ENCODE results near the gene ARHGAP40. TPM values are rescaled to one million over a fixed set of nuclear protein-coding genes. Genes with fewer than 3 reads are reported as not detected.

Gene ARHGAP40
- total and polyA plus RNA-seq, 7 experiments from 2014 or later = not detected

- Mint-ChIP-seq H3K27ac (no peak overlapping the region), H3K36me3 (no peaks in the 10 kb centered on the region), H3K27me3 (peaks cover 15 to 58% (median 53%) of the 10 kb centered on the region in 5 donors), H3K9me3 (peaks cover 0 to 12% (median 2%) of the 10 kb centered on the region in 11 donors), H3K4me3 (no peak overlapping the region), H3K4me1 (no peaks in the 10 kb centered on the region)
- ATAC-seq = peak; percentile 54
- H3K27me3 ChIP-seq (ENCODE audit: control insufficient read depth in 2 of 2, insufficient read depth in 2 of 2, low read length in 2 of 2) = no peaks in the 10 kb centered on the region
- H3K27ac ChIP-seq (ENCODE audit: low read depth, low read length) = no peak overlapping the region
- ChIA-PET POLR2A (no interaction called here), CTCF (no interaction called here)
- intact Hi-C loops (cut with micrococcal nuclease) = no loop called here
- no peaks in the 10 kb centered on the region for H3K9me3 ChIP-seq (ENCODE audit: control insufficient read depth in 2 of 3, low read length in 3 of 3)
- no peaks in the 10 kb centered on the region for H3K4me1 ChIP-seq (ENCODE audit: control insufficient read depth in 2 of 2, insufficient read depth in 2 of 2, low read length in 2 of 2)
- H3K36me3 ChIP-seq (ENCODE audit: control insufficient read depth in 2 of 3, insufficient read depth in 3 of 3, low read length in 3 of 3) = no peaks in the 10 kb centered on the region
- H3K4me3 ChIP-seq (ENCODE audit: low read length) = no peak overlapping the region
- DNase-seq = peak in 2 of 9 donors; percentile 19 to 25
Measured at GRCh38 chr20:38680500-38681306, 79.1 kb downstream of the ARHGAP40 start.

DNA sequence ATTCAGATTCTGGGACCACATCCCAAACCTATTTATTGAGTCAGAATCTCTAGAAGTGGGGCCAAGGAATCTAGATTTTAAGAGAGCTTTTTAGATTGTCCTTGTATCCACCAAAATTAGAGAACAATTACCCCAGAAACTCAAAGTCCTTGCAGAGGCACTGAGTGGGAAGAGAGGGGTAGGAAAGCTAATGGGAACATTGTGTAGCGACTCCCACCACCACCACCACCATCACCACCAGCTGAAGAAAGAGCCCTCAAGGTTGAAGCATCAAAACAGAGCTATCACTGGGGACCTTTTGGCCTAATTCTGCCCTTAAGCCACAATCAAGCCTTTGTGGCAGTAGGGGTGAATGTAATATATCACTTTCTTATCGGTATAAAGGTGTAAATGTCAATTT is 83.7 kb downstream of the ARHGAP40 start:
- Mint-ChIP-seq H3K4me1 (no peaks in the 10 kb centered on the region), H3K36me3 (no peaks in the 10 kb centered on the region), H3K9me3 (peaks cover 0 to 13% (median 4%) of the 10 kb centered on the region in 11 donors), H3K27ac (no peak overlapping the region), H3K4me3 (no peak overlapping the region), H3K27me3 (peaks cover 22 to 81% (median 75%) of the 10 kb centered on the region in 5 donors)
- H3K27me3 ChIP-seq (ENCODE audit: control insufficient read depth in 2 of 2, insufficient read depth in 2 of 2, low read length in 2 of 2) = peaks cover 0 to 4% of the 10 kb centered on the region in 2 donors
- H3K9me3 ChIP-seq (ENCODE audit: control insufficient read depth in 2 of 3, low read length in 3 of 3) = no peaks in the 10 kb centered on the region
- ChIA-PET POLR2A (no interaction called here), CTCF (interaction anchor here (0.6 kb wide), 1 partner anchor 475 kb away, joined by 4 read pairs; no protein-coding TSS in a partner anchor)
- no peak overlapping the region for H3K4me3 ChIP-seq (ENCODE audit: low read length)
- no peaks in the 10 kb centered on the region for H3K4me1 ChIP-seq (ENCODE audit: control insufficient read depth in 2 of 2, insufficient read depth in 2 of 2, low read length in 2 of 2)
- intact Hi-C loops (cut with micrococcal nuclease) = loop anchor here in 1 of 2 donors (5.0 kb wide), 1 partner anchor 47 kb away; no protein-coding TSS in a partner anchor
- no peaks in the 10 kb centered on the region for H3K36me3 ChIP-seq (ENCODE audit: control insufficient read depth in 2 of 3, insufficient read depth in 3 of 3, low read length in 3 of 3)
- no peak for DNase-seq
- no peak overlapping the region for H3K27ac ChIP-seq (ENCODE audit: low read depth, low read length)
- ATAC-seq = no peak

GRCh38 chr20:38685853-38686473 is 84.4 kb downstream of the ARHGAP40 start:
- Histone ChIP-seq H3K9me3 (ENCODE audit: control insufficient read depth in 2 of 3, low read length in 3 of 3) (no peaks in the 10 kb centered on the region), H3K4me3 (ENCODE audit: low read length) (no peak overlapping the region), H3K36me3 (ENCODE audit: control insufficient read depth in 2 of 3, insufficient read depth in 3 of 3, low read length in 3 of 3) (no peaks in the 10 kb centered on the region), H3K27ac (ENCODE audit: low read depth, low read length) (no peak overlapping the region), H3K27me3 (ENCODE audit: control insufficient read depth in 2 of 2, insufficient read depth in 2 of 2, low read length in 2 of 2) (peaks cover 0 to 4% of the 10 kb centered on the region in 2 donors), H3K4me1 (ENCODE audit: control insufficient read depth in 2 of 2, insufficient read depth in 2 of 2, low read length in 2 of 2) (no peaks in the 10 kb centered on the region)
- H3K4me3 Mint-ChIP-seq = no peak overlapping the region
- peaks cover 22 to 76% (median 74%) of the 10 kb centered on the region in 5 donors for H3K27me3 Mint-ChIP-seq
- DNase-seq (peak in 6 of 9 donors; percentile 7 to 50 (median 27)), ATAC-seq (peak; percentile 48)
- H3K27ac Mint-ChIP-seq = no peak overlapping the region
- no peaks in the 10 kb centered on the region for H3K4me1 Mint-ChIP-seq
- intact Hi-C loops (cut with micrococcal nuclease) = loop anchor here in 1 of 2 donors (5.0 kb wide), 1 partner anchor 46 kb away; no protein-coding TSS in a partner anchor
- H3K36me3 Mint-ChIP-seq = peaks cover 0 to 4% (median 0%) of the 10 kb centered on the region in 5 donors
- CTCF ChIA-PET = no interaction called here
- peaks cover 0 to 14% (median 4%) of the 10 kb centered on the region in 11 donors for H3K9me3 Mint-ChIP-seq
- POLR2A ChIA-PET = no interaction called here

DNA sequence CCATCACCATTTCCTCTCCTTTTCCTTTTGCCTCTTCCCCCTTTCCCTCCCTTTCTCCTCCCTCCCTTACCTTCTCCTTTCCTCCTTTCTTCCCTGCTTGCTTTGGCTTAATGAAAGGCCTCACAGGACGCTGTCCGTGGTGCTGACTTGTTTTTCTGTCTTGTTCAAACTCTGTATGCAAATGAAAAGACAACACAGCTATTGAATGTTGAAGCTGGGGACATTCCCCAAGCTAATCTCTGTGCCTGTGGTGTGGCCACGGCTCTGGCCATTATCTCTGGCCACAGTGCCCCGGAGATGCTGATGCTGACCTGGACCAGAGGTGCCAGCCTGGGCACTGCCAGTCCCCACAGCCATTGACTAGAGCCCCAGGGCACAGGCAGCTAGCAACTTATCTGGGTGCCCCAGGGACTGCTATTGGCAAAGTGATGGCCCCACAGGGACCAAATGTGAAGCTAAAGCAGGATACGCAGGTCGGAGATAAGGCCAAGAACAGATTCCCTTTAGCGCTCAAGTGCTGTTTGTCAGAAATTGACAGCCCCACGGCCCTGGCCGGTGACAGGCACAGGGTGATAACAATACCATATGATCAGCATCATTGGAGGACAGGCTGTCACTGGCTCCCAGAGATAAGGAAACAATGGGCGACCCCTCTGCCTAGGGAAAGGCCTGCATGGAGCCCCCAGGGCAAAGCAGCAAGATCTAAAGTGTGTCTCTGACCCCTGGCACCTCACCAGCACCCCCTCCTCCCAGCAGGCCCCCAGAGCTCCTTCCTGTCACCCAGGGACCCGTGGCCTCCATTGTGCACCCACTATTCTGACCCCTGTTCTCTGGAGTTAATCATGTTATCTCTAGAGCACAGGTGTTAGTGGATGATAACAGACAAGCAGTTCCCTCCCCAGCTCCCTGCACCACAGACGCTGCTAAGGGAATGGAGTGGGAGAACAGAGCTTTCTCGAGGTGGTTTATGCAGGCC is 91.1 kb downstream of the ARHGAP40 start:
- Histone ChIP-seq H3K9me3 (ENCODE audit: control insufficient read depth in 2 of 3, low read length in 3 of 3) (no peaks in the 10 kb centered on the region), H3K27me3 (ENCODE audit: control insufficient read depth in 2 of 2, insufficient read depth in 2 of 2, low read length in 2 of 2) (peaks cover 0 to 3% of the 10 kb centered on the region in 2 donors), H3K4me3 (ENCODE audit: low read length) (no peak overlapping the region), H3K36me3 (ENCODE audit: control insufficient read depth in 2 of 3, insufficient read depth in 3 of 3, low read length in 3 of 3) (no peaks in the 10 kb centered on the region), H3K4me1 (ENCODE audit: control insufficient read depth in 2 of 2, insufficient read depth in 2 of 2, low read length in 2 of 2) (no peaks in the 10 kb centered on the region), H3K27ac (ENCODE audit: low read depth, low read length) (no peak overlapping the region)
- POLR2A ChIA-PET = no interaction called here
- Mint-ChIP-seq H3K27ac (no peak overlapping the region), H3K4me3 (no peak overlapping the region), H3K4me1 (peaks cover 0 to 1% (median 0%) of the 10 kb centered on the region in 7 donors), H3K9me3 (peaks cover 0 to 13% (median 5%) of the 10 kb centered on the region in 11 donors), H3K36me3 (peaks cover 0 to 4% (median 0%) of the 10 kb centered on the region in 5 donors), H3K27me3 (peaks cover 7 to 50% (median 35%) of the 10 kb centered on the region in 5 donors)
- ATAC-seq (peak; percentile 36), DNase-seq (peak in 6 of 9 donors; percentile 22 to 55 (median 36))
- intact Hi-C loops (cut with micrococcal nuclease) = no loop called here
- CTCF ChIA-PET = no interaction called here

DNA sequence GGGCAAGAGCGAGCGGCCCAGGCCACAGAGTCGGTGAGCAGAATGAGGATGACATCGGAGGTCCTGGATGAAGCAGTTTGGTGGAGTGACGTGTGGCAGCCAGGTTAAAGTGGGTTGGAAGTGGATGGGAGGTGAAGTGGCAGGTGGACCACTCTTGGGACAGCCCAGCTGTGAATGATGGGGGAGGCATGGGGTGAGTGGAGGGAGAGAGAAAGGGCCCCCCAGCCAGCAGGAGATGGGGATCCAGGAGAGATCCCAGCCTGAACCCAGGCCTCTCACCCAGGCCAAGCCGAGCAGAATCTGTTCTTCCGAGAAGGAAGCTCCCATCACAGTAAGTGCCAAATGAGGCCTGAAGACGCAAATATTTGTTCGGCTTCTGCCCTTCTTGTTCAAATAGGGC is 95.7 kb downstream of the ARHGAP40 start:
- ChIA-PET POLR2A (no interaction called here), CTCF (no interaction called here)
- ATAC-seq = no peak
- DNase-seq = no peak
- intact Hi-C loops (cut with micrococcal nuclease) = no loop called here
- H3K27ac ChIP-seq (ENCODE audit: low read depth, low read length) = no peak overlapping the region
- no peak overlapping the region for H3K4me3 ChIP-seq (ENCODE audit: low read length)
- Mint-ChIP-seq H3K9me3 (peaks cover 0 to 10% (median 3%) of the 10 kb centered on the region in 11 donors), H3K4me1 (peaks cover 0 to 1% (median 0%) of the 10 kb centered on the region in 7 donors), H3K27me3 (peaks cover 0 to 34% (median 25%) of the 10 kb centered on the region in 5 donors), H3K4me3 (no peak overlapping the region), H3K27ac (no peak overlapping the region), H3K36me3 (no peaks in the 10 kb centered on the region)
- H3K9me3 ChIP-seq (ENCODE audit: control insufficient read depth in 2 of 3, low read length in 3 of 3) = no peaks in the 10 kb centered on the region
- no peaks in the 10 kb centered on the region for H3K36me3 ChIP-seq (ENCODE audit: control insufficient read depth in 2 of 3, insufficient read depth in 3 of 3, low read length in 3 of 3)
- H3K4me1 ChIP-seq (ENCODE audit: control insufficient read depth in 2 of 2, insufficient read depth in 2 of 2, low read length in 2 of 2) = no peaks in the 10 kb centered on the region
- no peaks in the 10 kb centered on the region for H3K27me3 ChIP-seq (ENCODE audit: control insufficient read depth in 2 of 2, insufficient read depth in 2 of 2, low read length in 2 of 2)

- CTCF ChIA-PET = no interaction called here
- intact Hi-C loops (cut with micrococcal nuclease) = no loop called here
- Histone ChIP-seq H3K4me3 (ENCODE audit: low read length) (no peak overlapping the region), H3K27ac (ENCODE audit: low read depth, low read length) (no peak overlapping the region), H3K9me3 (ENCODE audit: control insufficient read depth in 2 of 3, low read length in 3 of 3) (no peaks in the 10 kb centered on the region), H3K36me3 (ENCODE audit: control insufficient read depth in 2 of 3, insufficient read depth in 3 of 3, low read length in 3 of 3) (no peaks in the 10 kb centered on the region), H3K27me3 (ENCODE audit: control insufficient read depth in 2 of 2, insufficient read depth in 2 of 2, low read length in 2 of 2) (no peaks in the 10 kb centered on the region), H3K4me1 (ENCODE audit: control insufficient read depth in 2 of 2, insufficient read depth in 2 of 2, low read length in 2 of 2) (no peaks in the 10 kb centered on the region)
- POLR2A ChIA-PET = no interaction called here
- no peak overlapping the region for H3K27ac Mint-ChIP-seq
- H3K9me3 Mint-ChIP-seq = peaks cover 0 to 7% (median 2%) of the 10 kb centered on the region in 11 donors
- H3K36me3 Mint-ChIP-seq = no peaks in the 10 kb centered on the region
- no peak for DNase-seq
- ATAC-seq = no peak
- no peak overlapping the region for H3K4me3 Mint-ChIP-seq
- no peaks in the 10 kb centered on the region for H3K4me1 Mint-ChIP-seq
- peaks cover 3 to 39% (median 33%) of the 10 kb centered on the region in 5 donors for H3K27me3 Mint-ChIP-seq
Measured at GRCh38 chr20:38698541-38698940, 96.9 kb downstream of the ARHGAP40 start.

All from naive thymus-derived CD4-positive, alpha-beta T cell (primary cell).